IPS-NIHi7 (cell line): ENCODE results near the gene KBTBD6.
"Not testable (repeated sequence)": the region's sequence is repeated elsewhere in the genome, so short reads cannot be mapped to it uniquely, and the experiment has no call there.

Experiments
- DNase-seq: peaks from one replicate; pipeline ENCODE4 v3.0.0; 2012; ENCODE audit warnings: mixed read lengths; ENCODE audit errors: extremely low spot score

KBTBD6 gene

GRCh38 chr13:41136396-41137031 is 3.9 kb upstream of the KBTBD6 start:
- no peak for DNase-seq

- no peak for DNase-seq
Observed at GRCh38 chr13:41133951-41134350, 1.3 kb upstream of the KBTBD6 start.

- DNase-seq, result not testable (repeated sequence)
Observed at GRCh38 chr13:41131660-41132511, 716 bp downstream of the KBTBD6 start.

GRCh38 chr13:41131189-41131588 is 1.4 kb downstream of the KBTBD6 start:
- not testable (repeated sequence) for DNase-seq

- DNase-seq, result no peak
Observed at GRCh38 chr13:41130356-41130755, 2.2 kb downstream of the KBTBD6 start.

GRCh38 chr13:41127701-41128100 is 4.9 kb downstream of the KBTBD6 start:
- DNase-seq, result no peak

GRCh38 chr13:41122838-41123237 is 9.8 kb downstream of the KBTBD6 start:
- DNase-seq, result no peak

GRCh38 chr13:41117869-41118268 is 14.7 kb downstream of the KBTBD6 start:
- no peak for DNase-seq

- DNase-seq, result no peak
Observed at GRCh38 chr13:41111454-41111853, 21.1 kb downstream of the KBTBD6 start.

- DNase-seq, result peak; percentile 33
Observed at GRCh38 chr13:41107584-41108014, 25.0 kb downstream of the KBTBD6 start.

GRCh38 chr13:41107104-41107571 is 25.5 kb downstream of the KBTBD6 start:
- peak; percentile 12 for DNase-seq

GRCh38 chr13:41099986-41100385 is 32.6 kb downstream of the KBTBD6 start:
- no peak for DNase-seq

- DNase-seq, result no peak
Observed at GRCh38 chr13:41098761-41099160, 33.8 kb downstream of the KBTBD6 start.

GRCh38 chr13:41095681-41096080 is 36.9 kb downstream of the KBTBD6 start:
- DNase-seq, result not testable (repeated sequence)

GRCh38 chr13:41085961-41086585 is 46.5 kb downstream of the KBTBD6 start:
- peak; percentile 71 for DNase-seq

- no peak for DNase-seq
Observed at GRCh38 chr13:41079725-41080124, 52.9 kb downstream of the KBTBD6 start.
